ENCODE data around the gene ACO2. TPM values are rescaled to one million over a fixed set of nuclear protein-coding genes. Genes with fewer than 3 reads are reported as not detected.
"Not testable (repeated sequence)": the region's sequence is repeated elsewhere in the genome, so short reads cannot be mapped to it uniquely, and the experiment has no call there.

The ACO2 gene
- total and polyA plus RNA-seq, 2 donors: 29.7 to 33.9 TPM

- no peaks in the 10 kb centered on the region for H3K9me3 ChIP-seq (ENCODE audit: control insufficient read depth in 2 of 2, insufficient read depth in 1 of 2, low read length in 1 of 2)
- H3K36me3 ChIP-seq (ENCODE audit: control insufficient read depth in 2 of 2, insufficient read depth in 2 of 2, low read length in 1 of 2): no peaks in the 10 kb centered on the region
- H3K4me3 ChIP-seq (ENCODE audit: low read length in 2 of 2): no peak overlapping the region
- H3K27ac ChIP-seq (ENCODE audit: low read depth in 1 of 2, low read length in 1 of 2): no peak overlapping the region
- no peaks in the 10 kb centered on the region for H3K4me1 ChIP-seq (ENCODE audit: control insufficient read depth in 2 of 2, insufficient read depth in 2 of 2, low read length in 2 of 2)
- no peak for DNase-seq (ENCODE audit: low read depth in 6 of 9, low spot score in 9 of 9)
- 74% methylated on average over 10 of the region's 10 CpGs for WGBS
- peaks cover 3 to 51% of the 10 kb centered on the region in 2 donors for H3K27me3 ChIP-seq (ENCODE audit: control insufficient read depth in 2 of 2, insufficient read depth in 1 of 2, low read length in 1 of 2)
Measured at GRCh38 chr22:41563051-41563711, 94.3 kb downstream of the ACO2 start.

GRCh38 chr22:41564563-41564962 is 95.6 kb downstream of the ACO2 start:
- H3K4me3 ChIP-seq (ENCODE audit: low read length in 2 of 2): no peak overlapping the region
- no peak for DNase-seq (ENCODE audit: low read depth in 6 of 9, low spot score in 9 of 9)
- 96% methylated on average over 8 of the region's 8 CpGs for WGBS

DNA sequence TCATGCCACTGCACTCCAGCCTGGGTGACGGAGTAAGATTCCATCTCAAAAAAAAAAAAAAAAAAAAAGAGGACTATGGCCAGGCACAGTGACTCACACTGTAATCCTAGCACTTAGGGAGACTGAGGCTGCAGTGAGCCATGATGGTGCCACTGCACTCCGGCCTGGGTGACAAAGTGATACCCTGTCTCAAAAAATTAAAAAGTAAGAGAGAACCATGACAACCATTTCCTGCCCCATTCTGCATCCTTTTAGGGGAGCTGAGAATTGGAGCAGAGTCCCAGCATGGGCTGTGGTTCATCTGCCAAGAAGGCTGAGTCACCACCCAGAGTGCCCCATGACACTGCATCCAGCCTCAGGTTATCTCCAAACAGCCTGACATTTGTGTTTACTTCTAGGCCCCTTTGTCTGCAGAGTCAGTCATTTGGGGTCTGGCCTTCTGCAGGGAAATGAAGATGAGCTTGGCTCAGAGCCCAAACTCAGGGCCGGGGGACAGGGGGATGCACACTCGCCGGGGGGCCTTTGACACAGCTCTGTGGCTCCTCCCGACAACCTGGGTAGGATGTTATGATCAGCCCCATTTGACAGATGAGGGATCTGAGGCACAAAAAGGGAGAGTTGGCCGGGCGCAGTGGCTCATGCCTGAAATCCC is 96.6 kb downstream of the ACO2 start:
- no peak for DNase-seq (ENCODE audit: low read depth in 6 of 9, low spot score in 9 of 9)
- H3K27ac ChIP-seq (ENCODE audit: low read depth in 1 of 2, low read length in 1 of 2): no peak overlapping the region
- H3K4me1 ChIP-seq (ENCODE audit: control insufficient read depth in 2 of 2, insufficient read depth in 2 of 2, low read length in 2 of 2): no peaks in the 10 kb centered on the region
- H3K36me3 ChIP-seq (ENCODE audit: control insufficient read depth in 2 of 2, insufficient read depth in 2 of 2, low read length in 1 of 2): no peaks in the 10 kb centered on the region
- H3K27me3 ChIP-seq (ENCODE audit: control insufficient read depth in 2 of 2, insufficient read depth in 1 of 2, low read length in 1 of 2): peaks cover 3 to 38% of the 10 kb centered on the region in 2 donors
- no peaks in the 10 kb centered on the region for H3K9me3 ChIP-seq (ENCODE audit: control insufficient read depth in 2 of 2, insufficient read depth in 1 of 2, low read length in 1 of 2)
- H3K4me3 ChIP-seq (ENCODE audit: low read length in 2 of 2): no peak overlapping the region
- WGBS: 86% methylated on average over 8 of the region's 8 CpGs

More at GRCh38 chr22:41564563-41564962, 95.6 kb downstream of the ACO2 start:
- Histone ChIP-seq H3K27me3 (ENCODE audit: control insufficient read depth in 2 of 2, insufficient read depth in 1 of 2, low read length in 1 of 2) (peaks cover 3 to 46% of the 10 kb centered on the region in 2 donors), H3K9me3 (ENCODE audit: control insufficient read depth in 2 of 2, insufficient read depth in 1 of 2, low read length in 1 of 2) (no peaks in the 10 kb centered on the region), H3K4me1 (ENCODE audit: control insufficient read depth in 2 of 2, insufficient read depth in 2 of 2, low read length in 2 of 2) (no peaks in the 10 kb centered on the region), H3K27ac (ENCODE audit: low read depth in 1 of 2, low read length in 1 of 2) (no peak overlapping the region), H3K36me3 (ENCODE audit: control insufficient read depth in 2 of 2, insufficient read depth in 2 of 2, low read length in 1 of 2) (no peaks in the 10 kb centered on the region)

DNA sequence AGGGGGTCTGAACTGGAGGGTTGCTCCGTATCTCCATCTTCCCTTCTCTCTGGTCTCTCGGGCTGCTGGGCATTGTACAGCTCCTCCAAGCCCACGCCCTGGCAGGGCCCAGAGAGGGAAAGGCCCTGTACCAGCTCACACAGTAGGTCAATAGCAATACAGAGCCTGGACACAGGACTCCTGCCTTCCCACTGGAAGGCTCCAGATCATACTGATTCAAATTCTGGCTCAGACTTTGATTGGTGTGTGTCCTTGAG is 98.5 kb downstream of the ACO2 start:
- DNase-seq (ENCODE audit: low read depth in 6 of 9, low spot score in 9 of 9): no peak
- Histone ChIP-seq H3K36me3 (ENCODE audit: control insufficient read depth in 2 of 2, insufficient read depth in 2 of 2, low read length in 1 of 2) (no peaks in the 10 kb centered on the region), H3K9me3 (ENCODE audit: control insufficient read depth in 2 of 2, insufficient read depth in 1 of 2, low read length in 1 of 2) (no peaks in the 10 kb centered on the region), H3K27me3 (ENCODE audit: control insufficient read depth in 2 of 2, insufficient read depth in 1 of 2, low read length in 1 of 2) (peaks cover 0 to 19% of the 10 kb centered on the region in 2 donors), H3K4me3 (ENCODE audit: low read length in 2 of 2) (no peak overlapping the region), H3K4me1 (ENCODE audit: control insufficient read depth in 2 of 2, insufficient read depth in 2 of 2, low read length in 2 of 2) (no peaks in the 10 kb centered on the region), H3K27ac (ENCODE audit: low read depth in 1 of 2, low read length in 1 of 2) (no peak overlapping the region)
- WGBS: 87% methylated on average over 3 of the region's 3 CpGs

GRCh38 chr22:41568811-41569210 is 99.9 kb downstream of the ACO2 start:
- peaks cover 0 to 7% of the 10 kb centered on the region in 2 donors for H3K27me3 ChIP-seq (ENCODE audit: control insufficient read depth in 2 of 2, insufficient read depth in 1 of 2, low read length in 1 of 2)
- 87% methylated on average over 7 of the region's 7 CpGs for WGBS
- no peak overlapping the region for H3K4me3 ChIP-seq (ENCODE audit: low read length in 2 of 2)
- H3K9me3 ChIP-seq (ENCODE audit: control insufficient read depth in 2 of 2, insufficient read depth in 1 of 2, low read length in 1 of 2): no peaks in the 10 kb centered on the region
- no peak overlapping the region for H3K27ac ChIP-seq (ENCODE audit: low read depth in 1 of 2, low read length in 1 of 2)
- no peaks in the 10 kb centered on the region for H3K36me3 ChIP-seq (ENCODE audit: control insufficient read depth in 2 of 2, insufficient read depth in 2 of 2, low read length in 1 of 2)
- H3K4me1 ChIP-seq (ENCODE audit: control insufficient read depth in 2 of 2, insufficient read depth in 2 of 2, low read length in 2 of 2): no peaks in the 10 kb centered on the region
- DNase-seq (ENCODE audit: low read depth in 6 of 9, low spot score in 9 of 9): no peak

DNA sequence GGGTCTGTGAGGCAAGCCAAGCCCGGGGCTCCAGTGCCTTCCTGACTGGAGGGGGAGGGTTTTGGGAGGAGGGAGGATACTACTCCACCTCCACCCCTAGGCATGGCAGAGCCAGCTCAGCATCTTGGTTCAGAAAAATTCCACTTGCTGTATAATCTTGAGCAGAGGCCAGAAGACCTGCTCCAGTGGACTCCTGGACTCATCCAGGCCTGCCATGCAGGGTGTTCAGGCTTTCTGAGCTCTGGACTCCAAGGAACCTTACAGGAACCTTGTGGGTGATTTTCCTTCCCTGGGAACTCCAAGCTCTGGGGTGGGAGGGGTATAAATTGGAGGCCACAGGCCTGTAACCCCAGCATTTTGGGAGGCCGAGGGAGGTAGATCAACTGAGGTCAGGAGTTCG is 101.3 kb downstream of the ACO2 start:
- WGBS: 91% methylated on average over 3 of the region's 3 CpGs
- no peak overlapping the region for H3K4me3 ChIP-seq (ENCODE audit: low read length in 2 of 2)
- no peaks in the 10 kb centered on the region for H3K9me3 ChIP-seq (ENCODE audit: control insufficient read depth in 2 of 2, insufficient read depth in 1 of 2, low read length in 1 of 2)
- no peak overlapping the region for H3K27ac ChIP-seq (ENCODE audit: low read depth in 1 of 2, low read length in 1 of 2)
- DNase-seq (ENCODE audit: low read depth in 6 of 9, low spot score in 9 of 9): no peak
- H3K27me3 ChIP-seq (ENCODE audit: control insufficient read depth in 2 of 2, insufficient read depth in 1 of 2, low read length in 1 of 2): peaks cover 0 to 5% of the 10 kb centered on the region in 2 donors
- H3K36me3 ChIP-seq (ENCODE audit: control insufficient read depth in 2 of 2, insufficient read depth in 2 of 2, low read length in 1 of 2): peaks cover 0 to 8% of the 10 kb centered on the region in 2 donors
- H3K4me1 ChIP-seq (ENCODE audit: control insufficient read depth in 2 of 2, insufficient read depth in 2 of 2, low read length in 2 of 2): no peaks in the 10 kb centered on the region

GRCh38 chr22:41571786-41572185 is 102.9 kb downstream of the ACO2 start:
- Histone ChIP-seq H3K27ac (ENCODE audit: low read depth in 1 of 2, low read length in 1 of 2) (no peak overlapping the region), H3K27me3 (ENCODE audit: control insufficient read depth in 2 of 2, insufficient read depth in 1 of 2, low read length in 1 of 2) (peaks cover 0 to 5% of the 10 kb centered on the region in 2 donors), H3K36me3 (ENCODE audit: control insufficient read depth in 2 of 2, insufficient read depth in 2 of 2, low read length in 1 of 2) (peaks cover 2 to 19% of the 10 kb centered on the region in 2 donors), H3K9me3 (ENCODE audit: control insufficient read depth in 2 of 2, insufficient read depth in 1 of 2, low read length in 1 of 2) (no peaks in the 10 kb centered on the region), H3K4me1 (ENCODE audit: control insufficient read depth in 2 of 2, insufficient read depth in 2 of 2, low read length in 2 of 2) (no peaks in the 10 kb centered on the region), H3K4me3 (ENCODE audit: low read length in 2 of 2) (no peak overlapping the region)
- WGBS: 98% methylated on average over 14 of the region's 14 CpGs
- no peak for DNase-seq (ENCODE audit: low read depth in 6 of 9, low spot score in 9 of 9)

DNA sequence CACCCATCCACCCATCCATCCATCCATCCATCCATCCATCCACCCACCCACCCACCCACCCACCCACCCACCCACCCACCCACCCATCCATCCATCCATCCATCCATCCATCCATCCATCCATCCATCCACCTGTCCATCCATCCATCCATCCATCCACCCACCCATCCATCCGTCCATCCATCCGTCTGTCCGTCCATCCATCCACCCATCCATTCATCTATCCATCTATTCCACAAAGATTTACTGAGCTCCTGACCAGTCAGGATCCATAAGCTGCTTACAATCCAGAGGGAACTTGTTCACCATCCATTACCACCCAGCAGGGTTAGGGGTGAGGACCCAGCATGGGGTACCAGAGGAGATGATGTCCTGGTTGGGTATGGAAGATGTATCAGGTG is 103.4 kb downstream of the ACO2 start:
- WGBS: 99% methylated on average over 3 of the region's 3 CpGs
- not testable (repeated sequence) for H3K4me3 ChIP-seq (ENCODE audit: low read length in 2 of 2); H3K27ac ChIP-seq (ENCODE audit: low read depth in 1 of 2, low read length in 1 of 2); H3K27me3 ChIP-seq (ENCODE audit: control insufficient read depth in 2 of 2, insufficient read depth in 1 of 2, low read length in 1 of 2); H3K9me3 ChIP-seq (ENCODE audit: control insufficient read depth in 2 of 2, insufficient read depth in 1 of 2, low read length in 1 of 2); H3K4me1 ChIP-seq (ENCODE audit: control insufficient read depth in 2 of 2, insufficient read depth in 2 of 2, low read length in 2 of 2); DNase-seq (ENCODE audit: low read depth in 6 of 9, low spot score in 9 of 9)
- H3K36me3 ChIP-seq (ENCODE audit: control insufficient read depth in 2 of 2, insufficient read depth in 2 of 2, low read length in 1 of 2): peaks cover 2 to 25% of the 10 kb centered on the region in 2 donors

GRCh38 chr22:41573677-41574076 is 104.8 kb downstream of the ACO2 start:
- Histone ChIP-seq H3K27me3 (ENCODE audit: control insufficient read depth in 2 of 2, insufficient read depth in 1 of 2, low read length in 1 of 2) (peaks cover 0 to 5% of the 10 kb centered on the region in 2 donors), H3K9me3 (ENCODE audit: control insufficient read depth in 2 of 2, insufficient read depth in 1 of 2, low read length in 1 of 2) (no peaks in the 10 kb centered on the region), H3K4me3 (ENCODE audit: low read length in 2 of 2) (no peak overlapping the region), H3K36me3 (ENCODE audit: control insufficient read depth in 2 of 2, insufficient read depth in 2 of 2, low read length in 1 of 2) (peaks cover 8 to 38% of the 10 kb centered on the region in 2 donors), H3K4me1 (ENCODE audit: control insufficient read depth in 2 of 2, insufficient read depth in 2 of 2, low read length in 2 of 2) (no peaks in the 10 kb centered on the region), H3K27ac (ENCODE audit: low read depth in 1 of 2, low read length in 1 of 2) (no peak overlapping the region)
- 95% methylated on average over 11 of the region's 11 CpGs for WGBS
- DNase-seq (ENCODE audit: low read depth in 6 of 9, low spot score in 9 of 9): no peak

Data from thymus (tissue), 11 donors.